Gastroesophageal sphincter (tissue), 4 donors: ENCODE measurements around the gene MYO3B. TPM values are rescaled to one million over a fixed set of nuclear protein-coding genes. Genes with fewer than 3 reads are reported as not detected.
"Not testable (repeated sequence)": the region's sequence is repeated elsewhere in the genome, so short reads cannot be mapped to it uniquely, and the experiment has no call there.

Source experiments
- ATAC-seq: fragments of 150-250 bp; one replicate; pipeline ENCODE4 v1.9.1; 2016; ENCODE audit warnings: mild to moderate bottlenecking, moderate library complexity
- H3K27ac ChIP-seq, 4 donors: fragments of 200-600 bp; sonication (generic) in 3 of 4; 1 replicate in 3 of 4; 2 replicates in 1 of 4; pipeline ENCODE4 v1.5.1; 2016 to 2019
- H3K27me3 ChIP-seq: fragments of 200-600 bp; sonication (generic); one replicate; pipeline ENCODE4 v1.5.1; 2019
- H3K36me3 ChIP-seq, 2 donors: fragments of 200-600 bp; sonication (generic); one replicate each; pipeline ENCODE4 v1.5.1; 2019; ENCODE audit warnings: control low read depth in 1 of 2
- H3K4me1 ChIP-seq, 3 donors: fragments of 200-600 bp; sonication (generic); 1 replicate in 2 of 3; 2 replicates in 1 of 3; pipeline ENCODE4 v1.5.1; 2016 to 2019; ENCODE audit warnings: control low read depth in 2 of 3
- H3K4me3 ChIP-seq, 2 donors: fragments of 200-600 bp; sonication (generic); one replicate each; pipeline ENCODE4 v1.5.1; 2019; ENCODE audit warnings: mild to moderate bottlenecking in 1 of 2, moderate library complexity in 1 of 2
- H3K9me3 ChIP-seq, 3 donors: fragments of 200-600 bp; sonication (generic); one replicate each; pipeline ENCODE4 v1.5.1; 2017 to 2019; ENCODE audit warnings: control low read depth in 2 of 3
- CTCF ChIP-seq, 4 experiments: fragments of 200-600 bp in 2 of 4; fragments of 450-650 bp in 2 of 4; sonication (generic) in 1 of 4; IDR thresholded peaks; one replicate each; pipeline ENCODE4 v1.5.1; 2017 to 2019; ENCODE audit warnings: antibody characterized with exemption in 4 of 4, mild to moderate bottlenecking in 2 of 4, moderate library complexity in 2 of 4
- EP300 ChIP-seq: sonication (generic); formaldehyde crosslinking; IDR thresholded peaks from one replicate; pipeline ENCODE4 v1.6.1; 2017; ENCODE audit warnings: antibody characterized with exemption, mild to moderate bottlenecking
- POLR2A ChIP-seq, 2 donors: fragments of 450-650 bp; IDR thresholded peaks; one replicate each; pipeline ENCODE4 v1.6.1; 2017; ENCODE audit warnings: antibody characterized with exemption in 2 of 2, mild to moderate bottlenecking in 2 of 2, moderate library complexity in 1 of 2
- POLR2AphosphoS5 ChIP-seq: sonication (generic); formaldehyde crosslinking; IDR thresholded peaks from one replicate; pipeline ENCODE4 v1.6.1; 2017; ENCODE audit warnings: antibody characterized with exemption
- WGBS, 2 donors: methylation state at CpG; one replicate each; pipeline ENCODE4 v1.1.5; 2018; ENCODE audit warnings: low coverage in 1 of 2; 5-methylcytosine and 5-hydroxymethylcytosine counted together
- total RNA-seq, 4 donors: library from RNA; depleted of rRNA; stranded (reverse); fragments of >200 nt; gene quantifications; one replicate each; pipeline ENCODE4 v1.1.0, GENCODE V29; 2016

Gene MYO3B
- total RNA-seq, 4 donors from 2014 or later, result not detected

DNA sequence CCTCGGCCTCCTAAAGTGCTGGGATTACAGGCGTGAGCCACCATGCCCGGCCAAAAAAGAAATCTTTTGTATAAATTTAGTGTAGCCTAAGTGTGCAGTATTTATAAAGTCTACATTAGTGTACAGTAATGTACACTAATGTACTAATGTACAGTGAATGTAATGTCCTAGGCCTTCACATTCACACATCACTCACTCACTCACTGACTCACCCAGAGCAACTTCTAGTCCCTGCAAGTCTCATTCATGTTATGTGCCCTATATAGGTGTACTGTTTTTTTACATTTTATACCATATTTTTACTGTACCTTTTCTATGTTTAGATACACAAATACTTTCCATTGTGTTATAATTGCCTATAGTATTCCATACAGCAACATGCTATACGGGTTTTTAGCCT, 254.9 kb downstream of the MYO3B start:
- H3K4me1 ChIP-seq, result no peaks in the 10 kb centered on the region
- H3K27me3 ChIP-seq, result peaks cover 5% of the 10 kb centered on the region
- no peaks in the 10 kb centered on the region for H3K9me3 ChIP-seq
- no peaks in the 10 kb centered on the region for H3K36me3 ChIP-seq
- WGBS, 2 donors, result 93 to 96% methylated on average over 3 to 4 of the region's 4 CpGs
- H3K27ac ChIP-seq, result no peak overlapping the region
- ATAC-seq, result no peak
- TF ChIP-seq POLR2AphosphoS5, result no peak
- TF ChIP-seq EP300, result no peak
- TF ChIP-seq CTCF (IDR thresholded peaks at IDR 0.05), result no peak
- no peak for TF ChIP-seq POLR2A (IDR thresholded peaks at IDR 0.05)
- H3K4me3 ChIP-seq, result no peak overlapping the region

DNA sequence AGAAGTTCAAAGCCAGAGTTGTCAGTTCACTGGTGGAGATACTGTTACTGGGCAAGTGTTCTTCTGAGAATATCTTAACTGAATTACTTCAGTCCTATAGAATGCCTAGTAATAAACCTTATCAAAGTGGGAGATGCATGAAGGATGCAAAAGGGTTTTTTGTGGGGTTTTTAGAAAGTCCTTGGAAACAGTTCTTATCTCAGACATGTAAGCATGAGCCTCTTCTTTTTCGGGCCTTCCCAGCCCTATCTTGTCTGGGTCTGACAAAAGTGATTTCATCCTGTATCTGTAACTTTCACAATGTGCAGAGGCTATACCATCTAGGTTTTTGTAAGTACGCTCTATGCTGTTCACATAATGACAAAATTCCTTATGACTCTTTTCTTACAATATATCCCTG, 255.5 kb downstream of the MYO3B start:
- TF ChIP-seq POLR2AphosphoS5, result no peak
- no peak for TF ChIP-seq CTCF (IDR thresholded peaks at IDR 0.05)
- TF ChIP-seq POLR2A (IDR thresholded peaks at IDR 0.05), result no peak
- TF ChIP-seq EP300, result no peak
- no peak overlapping the region for H3K4me3 ChIP-seq
- no peaks in the 10 kb centered on the region for H3K9me3 ChIP-seq
- no peak overlapping the region for H3K27ac ChIP-seq
- peaks cover 5% of the 10 kb centered on the region for H3K27me3 ChIP-seq
- WGBS, 2 donors, result 43 to 73% methylated on average over 2 of the region's 2 CpGs
- H3K4me1 ChIP-seq, result no peaks in the 10 kb centered on the region
- no peak for ATAC-seq
- no peaks in the 10 kb centered on the region for H3K36me3 ChIP-seq

- H3K27ac ChIP-seq, H3K36me3 ChIP-seq, H3K4me1 ChIP-seq, ATAC-seq, H3K9me3 ChIP-seq, H3K4me3 ChIP-seq, H3K27me3 ChIP-seq: not testable (repeated sequence)
- WGBS, 2 donors, result 85 to 88% methylated on average over 5 of the region's 5 CpGs
Observed at GRCh38 chr2:170434396-170434795, 256.4 kb downstream of the MYO3B start.

GRCh38 chr2:170434900-170435621, 257.1 kb downstream of the MYO3B start:
- H3K36me3 ChIP-seq, result no peaks in the 10 kb centered on the region
- H3K9me3 ChIP-seq, result no peaks in the 10 kb centered on the region
- H3K27ac ChIP-seq, result no peak overlapping the region
- 61 to 89% methylated on average over 5 to 6 of the region's 6 CpGs for WGBS, 2 donors
- no peak overlapping the region for H3K4me3 ChIP-seq
- peaks cover 14% of the 10 kb centered on the region for H3K27me3 ChIP-seq
- TF ChIP-seq POLR2AphosphoS5, result no peak
- TF ChIP-seq POLR2A (IDR thresholded peaks at IDR 0.05), result no peak
- no peaks in the 10 kb centered on the region for H3K4me1 ChIP-seq
- ATAC-seq, result no peak

DNA sequence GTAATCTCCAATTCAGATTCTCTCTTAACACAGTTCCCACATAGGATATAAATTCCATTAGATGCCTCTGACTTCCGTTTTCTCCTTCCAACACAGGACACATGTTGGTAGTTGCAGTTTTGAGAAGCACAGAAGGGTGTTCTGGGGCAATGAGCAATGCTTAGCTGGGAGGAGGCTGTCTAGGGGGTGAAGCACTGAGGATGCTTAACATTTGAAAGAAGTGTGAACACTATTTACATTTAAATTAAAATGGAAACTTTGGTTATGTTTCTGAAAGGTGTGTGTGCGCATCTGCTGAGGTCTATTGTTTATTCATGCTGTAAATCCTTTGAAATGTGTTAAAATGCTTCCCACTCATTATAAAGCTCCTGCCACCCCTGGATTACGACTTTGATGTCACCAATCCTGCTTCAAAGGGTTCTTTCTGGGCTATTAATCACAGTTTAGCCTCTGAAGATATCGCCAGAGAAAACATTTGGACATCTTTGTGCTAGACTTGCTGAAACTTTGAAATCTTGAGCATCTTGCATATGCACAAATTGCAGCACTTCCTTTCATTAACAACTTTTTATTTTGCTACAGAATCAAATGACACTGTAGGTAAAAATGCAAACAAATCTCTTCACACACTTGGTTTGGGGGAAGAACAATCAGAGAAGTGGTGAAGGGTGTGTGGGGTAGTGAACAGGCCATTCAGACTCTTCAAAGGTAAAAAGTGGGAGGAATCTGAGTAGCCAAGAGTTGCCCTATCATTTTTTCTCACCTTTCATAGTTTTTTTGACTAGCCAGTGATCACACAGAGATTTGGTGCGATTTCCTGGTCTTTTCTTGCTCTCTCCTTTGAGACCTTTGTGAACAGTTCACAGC, 258.4 kb downstream of the MYO3B start:
- Histone ChIP-seq H3K4me1 (no peaks in the 10 kb centered on the region), H3K27ac (no peak overlapping the region), H3K27me3 (peaks cover 15% of the 10 kb centered on the region), H3K4me3 (no peak overlapping the region), H3K36me3 (no peaks in the 10 kb centered on the region), H3K9me3 (no peaks in the 10 kb centered on the region)
- TF ChIP-seq POLR2AphosphoS5, result no peak
- 25 to 44% methylated on average over 4 to 5 of the region's 5 CpGs for WGBS, 2 donors
- no peak for ATAC-seq

DNA sequence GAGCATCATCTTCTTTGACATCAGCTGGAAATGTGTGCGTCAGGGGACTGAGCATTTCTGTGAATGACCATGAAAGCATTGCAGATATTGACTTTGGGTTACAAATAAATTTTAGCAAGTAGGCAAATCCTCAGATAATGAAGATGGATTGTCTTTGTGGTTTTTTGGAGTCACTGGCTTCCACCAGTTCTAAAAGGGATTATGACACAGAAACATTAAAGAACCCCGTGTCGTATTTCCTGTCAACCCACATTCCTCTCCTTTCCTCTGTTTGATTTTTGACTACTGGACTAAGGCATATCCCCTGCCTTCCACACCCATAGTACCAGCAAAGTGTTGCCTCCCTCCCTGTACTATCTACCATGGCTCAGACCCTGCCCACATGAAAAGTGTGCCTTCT, 268.1 kb downstream of the MYO3B start:
- ATAC-seq, result no peak
- no peak for TF ChIP-seq POLR2A (IDR thresholded peaks at IDR 0.05)
- TF ChIP-seq EP300, result no peak
- TF ChIP-seq CTCF (IDR thresholded peaks at IDR 0.05), result no peak
- no peak for TF ChIP-seq POLR2AphosphoS5
- H3K4me1 ChIP-seq, result no peaks in the 10 kb centered on the region
- peaks cover 5% of the 10 kb centered on the region for H3K27me3 ChIP-seq
- no peak overlapping the region for H3K4me3 ChIP-seq
- H3K36me3 ChIP-seq, result no peaks in the 10 kb centered on the region
- no peak overlapping the region for H3K27ac ChIP-seq
- H3K9me3 ChIP-seq, result no peaks in the 10 kb centered on the region
- WGBS, 2 donors, result 51 to 81% methylated on average over 3 of the region's 3 CpGs
